ENCODE data around the gene VLDLR.

DNA sequence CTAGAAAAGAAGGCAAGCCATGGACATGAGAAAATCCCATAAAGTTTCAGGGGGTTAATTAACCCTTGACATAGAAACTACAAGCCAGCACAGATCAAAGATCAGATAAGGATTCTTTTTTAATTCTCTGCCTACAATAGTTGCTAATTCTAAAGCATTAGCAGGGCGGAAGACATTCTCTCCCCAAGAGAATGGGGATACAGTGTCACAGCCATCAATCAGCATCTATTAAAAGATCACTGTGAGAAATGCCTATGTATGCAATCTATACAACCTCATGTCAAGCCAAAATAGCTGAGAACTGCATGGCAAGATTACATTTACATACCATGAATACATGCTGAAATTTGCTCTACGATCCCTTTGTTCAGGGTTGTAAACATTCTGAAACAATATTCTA is 14.3 kb downstream of the VLDLR start:
- TF ChIP-seq, protein P1, sequence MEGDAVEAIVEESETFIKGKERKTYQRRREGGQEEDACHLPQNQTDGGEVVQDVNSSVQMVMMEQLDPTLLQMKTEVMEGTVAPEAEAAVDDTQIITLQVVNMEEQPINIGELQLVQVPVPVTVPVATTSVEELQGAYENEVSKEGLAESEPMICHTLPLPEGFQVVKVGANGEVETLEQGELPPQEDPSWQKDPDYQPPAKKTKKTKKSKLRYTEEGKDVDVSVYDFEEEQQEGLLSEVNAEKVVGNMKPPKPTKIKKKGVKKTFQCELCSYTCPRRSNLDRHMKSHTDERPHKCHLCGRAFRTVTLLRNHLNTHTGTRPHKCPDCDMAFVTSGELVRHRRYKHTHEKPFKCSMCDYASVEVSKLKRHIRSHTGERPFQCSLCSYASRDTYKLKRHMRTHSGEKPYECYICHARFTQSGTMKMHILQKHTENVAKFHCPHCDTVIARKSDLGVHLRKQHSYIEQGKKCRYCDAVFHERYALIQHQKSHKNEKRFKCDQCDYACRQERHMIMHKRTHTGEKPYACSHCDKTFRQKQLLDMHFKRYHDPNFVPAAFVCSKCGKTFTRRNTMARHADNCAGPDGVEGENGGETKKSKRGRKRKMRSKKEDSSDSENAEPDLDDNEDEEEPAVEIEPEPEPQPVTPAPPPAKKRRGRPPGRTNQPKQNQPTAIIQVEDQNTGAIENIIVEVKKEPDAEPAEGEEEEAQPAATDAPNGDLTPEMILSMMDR (conservative IDR thresholded peaks at IDR 0.05; ENCODE audit: low read depth, low read length), result no peak
- TF ChIP-seq EZH2phosphoT487 (IDR thresholded peaks at IDR 0.05; ENCODE audit: borderline replicate concordance, low read length) (no peak), EZH2 (IDR thresholded peaks at IDR 0.05; ENCODE audit: low read length, unreplicated experiment) (no peak)

All from PC-3 (cell line).